ENCODE results near the gene CXorf38. TPM values are rescaled to one million over a fixed set of nuclear protein-coding genes. Genes with fewer than 3 reads are reported as not detected.

The CXorf38 gene
- total RNA-seq, 1 donor from 2014 or later, result 11.9 TPM

- peaks cover 26 to 52% of the 10 kb centered on the region in 2 donors for H3K36me3 ChIP-seq
- no peaks in the 10 kb centered on the region for H3K9me3 ChIP-seq
- no peaks in the 10 kb centered on the region for H3K27me3 ChIP-seq
- TF ChIP-seq CTCF (IDR thresholded peaks at IDR 0.05), result no peak
- H3K4me1 ChIP-seq, result no peaks in the 10 kb centered on the region
- no peak overlapping the region for H3K4me3 ChIP-seq
- intact Hi-C loops (cut with DNase I), result no loop called here
- H3K27ac ChIP-seq, result no peak overlapping the region
- DNase-seq (ENCODE audit: low spot score in 2 of 2), result no peak
Observed at GRCh38 chrX:40628506-40628905, 18.9 kb downstream of the CXorf38 start.

- Histone ChIP-seq H3K36me3 (peaks cover 14 to 30% of the 10 kb centered on the region in 2 donors), H3K4me3 (no peak overlapping the region), H3K27ac (no peak overlapping the region), H3K9me3 (no peaks in the 10 kb centered on the region), H3K27me3 (no peaks in the 10 kb centered on the region), H3K4me1 (no peaks in the 10 kb centered on the region)
- no peak for DNase-seq (ENCODE audit: low spot score in 2 of 2)
- intact Hi-C loops (cut with DNase I), result no loop called here
- no peak for TF ChIP-seq CTCF (IDR thresholded peaks at IDR 0.05)
Observed at GRCh38 chrX:40625294-40625693, 22.1 kb downstream of the CXorf38 start.

- Histone ChIP-seq H3K36me3 (peaks cover 4 to 15% of the 10 kb centered on the region in 2 donors), H3K4me1 (no peaks in the 10 kb centered on the region), H3K9me3 (no peaks in the 10 kb centered on the region), H3K4me3 (no peak overlapping the region), H3K27ac (no peak overlapping the region), H3K27me3 (no peaks in the 10 kb centered on the region)
- DNase-seq (ENCODE audit: low spot score in 2 of 2), result no peak
- TF ChIP-seq CTCF (IDR thresholded peaks at IDR 0.05), result no peak
- intact Hi-C loops (cut with DNase I), result no loop called here
Observed at GRCh38 chrX:40623665-40624064, 23.7 kb downstream of the CXorf38 start.

GRCh38 chrX:40623139-40623536, 24.2 kb downstream of the CXorf38 start, which contains the start of gene MPC1L:
MPC1L (plus strand) TSS chrX:40623428; CDS start chrX:40623566, 138 bp downstream.
- Histone ChIP-seq H3K36me3 (peaks cover 0 to 9% of the 10 kb centered on the region in 2 donors), H3K4me3 (no peak within 1 kb of the TSS), H3K9me3 (no peaks in the 10 kb centered on the region), H3K27me3 (no peaks in the 10 kb centered on the region), H3K4me1 (no peaks in the 10 kb centered on the region), H3K27ac (no peak within 1 kb of the TSS)
- DNase-seq (ENCODE audit: low spot score in 2 of 2), result no peak
- intact Hi-C loops (cut with DNase I), result no loop called here
- TF ChIP-seq CTCF (IDR thresholded peaks at IDR 0.05), result no peak

DNA sequence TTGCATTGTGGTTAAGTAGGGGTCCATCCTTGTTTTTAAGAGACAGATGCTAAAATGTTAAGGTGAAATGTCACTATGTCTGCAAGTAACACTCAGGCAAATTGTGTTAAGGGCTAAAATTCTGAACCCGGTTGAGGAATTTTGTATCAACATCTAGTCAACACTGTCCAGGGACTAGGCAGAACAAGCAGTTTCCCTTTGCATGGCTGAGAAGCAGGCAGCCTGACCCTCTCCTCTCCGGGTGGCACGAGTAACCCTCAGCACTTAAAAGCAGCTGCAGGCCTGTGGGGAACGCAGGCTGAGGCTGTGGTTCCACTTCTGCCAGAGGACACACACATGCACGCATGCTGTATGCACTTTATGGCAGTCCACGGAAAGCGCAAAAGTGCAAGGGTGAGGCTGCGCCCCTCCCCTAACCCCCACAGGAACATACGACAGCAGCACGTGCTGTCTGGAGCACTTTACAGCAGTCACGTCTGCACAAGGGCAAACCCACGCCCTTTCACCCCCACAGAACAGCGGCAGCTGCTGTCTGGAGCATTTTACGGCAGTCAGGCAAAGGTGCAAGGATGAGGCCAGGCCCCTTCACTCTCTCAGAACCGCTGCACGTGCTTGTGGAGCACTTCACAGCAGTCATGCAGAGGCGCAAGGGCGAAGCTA, 24.8 kb downstream of the CXorf38 start:
- Histone ChIP-seq H3K27me3 (no peaks in the 10 kb centered on the region), H3K27ac (no peak overlapping the region), H3K4me1 (no peaks in the 10 kb centered on the region), H3K4me3 (no peak overlapping the region), H3K36me3 (peaks cover 0 to 5% of the 10 kb centered on the region in 2 donors), H3K9me3 (no peaks in the 10 kb centered on the region)
- intact Hi-C loops (cut with DNase I), result no loop called here
- no peak for TF ChIP-seq CTCF (IDR thresholded peaks at IDR 0.05)
- no peak for DNase-seq (ENCODE audit: low spot score in 2 of 2)
